HT-29 (cell line): ENCODE measurements around the gene TTYH3. TPM values are rescaled to one million over a fixed set of nuclear protein-coding genes. Genes with fewer than 3 reads are reported as not detected.

ENCODE experiments used
- DNase-seq: peaks from one replicate; pipeline ENCODE4 v3.0.0-alpha.2; 2015; ENCODE audit warnings: low spot score
- total RNA-seq: library from RNA; depleted of rRNA; stranded (reverse); fragments of >200 nt; shearing (Covaris generic); gene quantifications from 2 replicates; pipeline ENCODE4 v1.2.3, GENCODE V29; 2014

TTYH3 gene
- total RNA-seq, 1 experiment from 2014 or later: 37.1 TPM

GRCh38 chr7:2646680-2647571, 15.1 kb downstream of the TTYH3 start:
- no peak for DNase-seq

- DNase-seq: no peak
Observed at GRCh38 chr7:2647594-2648172, 15.9 kb downstream of the TTYH3 start.

GRCh38 chr7:2649139-2649838, 17.5 kb downstream of the TTYH3 start:
- DNase-seq: no peak

GRCh38 chr7:2649991-2650390, 18.2 kb downstream of the TTYH3 start:
- DNase-seq: no peak

GRCh38 chr7:2650451-2650850, 18.7 kb downstream of the TTYH3 start:
- DNase-seq: no peak

GRCh38 chr7:2651336-2651735, 19.6 kb downstream of the TTYH3 start:
- no peak for DNase-seq

GRCh38 chr7:2651847-2652735, 20.3 kb downstream of the TTYH3 start:
- no peak for DNase-seq

GRCh38 chr7:2652736-2653060, 20.9 kb downstream of the TTYH3 start:
- DNase-seq: no peak

GRCh38 chr7:2654059-2654458, 22.3 kb downstream of the TTYH3 start:
- no peak for DNase-seq

- DNase-seq: no peak
Observed at GRCh38 chr7:2655870-2656614, 24.3 kb downstream of the TTYH3 start.

- no peak for DNase-seq
Observed at GRCh38 chr7:2657208-2657607, 25.4 kb downstream of the TTYH3 start.

- no peak for DNase-seq
Observed at GRCh38 chr7:2657920-2658671, 26.3 kb downstream of the TTYH3 start.

GRCh38 chr7:2658941-2659340, 27.2 kb downstream of the TTYH3 start:
- DNase-seq: no peak

GRCh38 chr7:2659556-2660358, 28.0 kb downstream of the TTYH3 start:
- no peak for DNase-seq

- no peak for DNase-seq
Observed at GRCh38 chr7:2660359-2661095, 28.7 kb downstream of the TTYH3 start.

GRCh38 chr7:2661096-2661449, 29.3 kb downstream of the TTYH3 start:
- no peak for DNase-seq

GRCh38 chr7:2661602-2662272, 30.0 kb downstream of the TTYH3 start:
- no peak for DNase-seq
